Neural crest cell (in vitro differentiated cells): ENCODE data around the gene SCEL. TPM values are rescaled to one million over a fixed set of nuclear protein-coding genes. Genes with fewer than 3 reads are reported as not detected.

Source experiments
- DNase-seq: peaks from one replicate; pipeline ENCODE4 v3.0.0; 2021; ENCODE audit warnings: low read depth, mixed read lengths, low spot score
- H3K27ac Mint-ChIP-seq: one replicate; pipeline ENCODE4 v1.8.0; 2021; ENCODE audit warnings: mild to moderate bottlenecking, mixed read lengths; ENCODE audit not compliant: unreplicated experiment
- H3K27me3 Mint-ChIP-seq: 2 replicates; pipeline ENCODE4 v1.8.0; 2021; ENCODE audit warnings: low read depth, mild to moderate bottlenecking, mixed read lengths
- H3K36me3 Mint-ChIP-seq: 2 replicates; pipeline ENCODE4 v1.8.0; 2021; ENCODE audit warnings: low read depth, mild to moderate bottlenecking, mixed read lengths
- H3K4me1 Mint-ChIP-seq: 2 replicates; pipeline ENCODE4 v1.8.0; 2021; ENCODE audit warnings: mixed read lengths
- H3K4me3 Mint-ChIP-seq: one replicate; pipeline ENCODE4 v1.8.0; 2021; ENCODE audit warnings: mild to moderate bottlenecking, mixed read lengths
- H3K9me3 Mint-ChIP-seq: 2 replicates; pipeline ENCODE4 v1.8.0; 2021; ENCODE audit warnings: mixed read lengths
- total RNA-seq: library from RNA; stranded (reverse); gene quantifications from 2 replicates; pipeline ENCODE4 v1.2.1, GENCODE V29; 2021
- TF ChIP-seq, protein P1 (sequence below): fragments of 200-600 bp; sonication (generic); conservative IDR thresholded peaks from 2 replicates; pipeline ENCODE4 v1.5.0; 2021; ENCODE audit warnings: antibody characterized with exemption, mild to moderate bottlenecking

SCEL gene
- total RNA-seq, 1 donor from 2014 or later, result not detected

DNA sequence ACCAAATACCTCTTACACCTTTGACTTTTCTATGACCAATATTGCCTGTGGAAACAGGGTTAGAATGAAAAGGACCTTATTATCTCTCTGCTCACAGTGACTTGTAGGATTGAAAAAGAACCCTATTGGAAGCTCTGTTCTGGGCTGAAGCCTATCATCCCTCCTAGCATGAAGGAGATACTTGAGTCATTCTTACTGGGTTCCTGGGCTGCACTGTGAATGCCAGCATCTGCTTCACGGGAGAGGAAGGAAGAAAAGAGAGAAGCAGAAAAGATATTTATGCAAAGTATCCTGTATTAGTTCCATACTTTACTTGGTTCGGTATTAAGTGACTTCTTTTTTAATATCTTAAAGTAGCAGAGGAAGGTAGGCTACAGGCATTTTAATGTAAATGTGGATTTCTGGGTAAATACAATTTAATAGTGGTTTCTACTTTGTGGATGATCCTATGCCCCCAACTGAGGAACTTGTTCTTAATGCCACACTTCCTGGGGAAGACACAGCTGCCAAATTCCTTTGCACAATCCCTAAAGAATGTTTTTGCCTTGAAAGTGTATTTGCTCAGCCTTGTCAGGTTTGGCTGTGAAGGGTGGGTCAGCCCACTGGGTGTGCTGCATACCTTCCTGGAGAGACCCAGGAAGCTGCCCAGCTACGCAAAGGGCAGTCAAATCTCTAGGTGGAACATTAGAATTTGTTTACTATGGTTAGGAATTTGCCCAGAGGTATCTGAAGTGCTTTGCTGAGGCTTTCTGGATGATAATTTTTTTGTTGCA is 13.7 kb upstream of the SCEL start:
- Mint-ChIP-seq H3K4me3 (no peak overlapping the region), H3K27me3 (no peaks in the 10 kb centered on the region), H3K9me3 (peaks cover 4% of the 10 kb centered on the region), H3K4me1 (no peaks in the 10 kb centered on the region), H3K36me3 (no peaks in the 10 kb centered on the region), H3K27ac (no peak overlapping the region)
- DNase-seq, result no peak
- TF ChIP-seq, protein P1, sequence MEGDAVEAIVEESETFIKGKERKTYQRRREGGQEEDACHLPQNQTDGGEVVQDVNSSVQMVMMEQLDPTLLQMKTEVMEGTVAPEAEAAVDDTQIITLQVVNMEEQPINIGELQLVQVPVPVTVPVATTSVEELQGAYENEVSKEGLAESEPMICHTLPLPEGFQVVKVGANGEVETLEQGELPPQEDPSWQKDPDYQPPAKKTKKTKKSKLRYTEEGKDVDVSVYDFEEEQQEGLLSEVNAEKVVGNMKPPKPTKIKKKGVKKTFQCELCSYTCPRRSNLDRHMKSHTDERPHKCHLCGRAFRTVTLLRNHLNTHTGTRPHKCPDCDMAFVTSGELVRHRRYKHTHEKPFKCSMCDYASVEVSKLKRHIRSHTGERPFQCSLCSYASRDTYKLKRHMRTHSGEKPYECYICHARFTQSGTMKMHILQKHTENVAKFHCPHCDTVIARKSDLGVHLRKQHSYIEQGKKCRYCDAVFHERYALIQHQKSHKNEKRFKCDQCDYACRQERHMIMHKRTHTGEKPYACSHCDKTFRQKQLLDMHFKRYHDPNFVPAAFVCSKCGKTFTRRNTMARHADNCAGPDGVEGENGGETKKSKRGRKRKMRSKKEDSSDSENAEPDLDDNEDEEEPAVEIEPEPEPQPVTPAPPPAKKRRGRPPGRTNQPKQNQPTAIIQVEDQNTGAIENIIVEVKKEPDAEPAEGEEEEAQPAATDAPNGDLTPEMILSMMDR, result no peak

DNA sequence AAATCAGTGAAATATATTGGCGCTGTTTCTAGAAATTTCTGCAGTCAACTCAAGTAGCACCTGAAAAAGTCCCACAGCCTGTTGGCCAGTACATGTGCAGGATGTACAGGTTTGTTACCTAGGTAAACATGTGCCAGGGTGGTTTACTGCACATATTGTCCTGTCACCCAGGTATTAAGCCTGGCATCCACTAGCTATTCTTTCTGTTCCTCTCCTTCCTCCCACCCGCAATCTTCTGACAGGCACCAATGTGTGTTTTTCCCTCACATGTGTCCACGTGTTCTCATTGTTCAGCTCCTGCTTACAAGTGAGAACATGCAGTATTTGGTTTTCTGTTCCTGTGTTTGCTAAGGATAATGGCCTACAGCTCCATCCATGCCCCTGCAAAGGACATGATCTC is 13.1 kb upstream of the SCEL start:
- no peak for DNase-seq
- Mint-ChIP-seq H3K27ac (no peak overlapping the region), H3K4me1 (no peaks in the 10 kb centered on the region), H3K9me3 (peaks cover 4% of the 10 kb centered on the region), H3K36me3 (no peaks in the 10 kb centered on the region), H3K4me3 (no peak overlapping the region), H3K27me3 (no peaks in the 10 kb centered on the region)
- TF ChIP-seq, protein P1, result no peak

DNA sequence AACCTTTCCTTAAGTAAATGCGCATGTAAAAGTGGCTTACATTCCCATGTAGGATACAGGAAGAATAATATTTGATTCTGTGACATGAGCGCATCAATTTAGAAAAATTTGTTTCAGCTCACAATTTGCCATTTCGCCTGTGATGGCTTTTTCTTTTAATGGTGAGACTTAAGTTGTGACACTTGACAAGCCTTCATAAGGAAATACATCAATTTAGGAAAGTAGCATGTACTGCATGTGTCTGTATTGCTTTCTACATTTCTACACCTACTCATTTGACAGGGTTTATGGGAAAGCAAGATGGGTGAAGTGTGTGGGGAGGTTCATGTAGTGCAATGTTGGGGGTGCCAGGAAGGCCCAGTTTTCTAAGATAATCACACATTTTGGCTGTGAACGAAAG is 12.1 kb upstream of the SCEL start:
- Mint-ChIP-seq H3K27ac (no peak overlapping the region), H3K36me3 (no peaks in the 10 kb centered on the region), H3K9me3 (peaks cover 4% of the 10 kb centered on the region), H3K4me3 (no peak overlapping the region), H3K27me3 (no peaks in the 10 kb centered on the region), H3K4me1 (no peaks in the 10 kb centered on the region)
- TF ChIP-seq, protein P1, result no peak
- no peak for DNase-seq

DNA sequence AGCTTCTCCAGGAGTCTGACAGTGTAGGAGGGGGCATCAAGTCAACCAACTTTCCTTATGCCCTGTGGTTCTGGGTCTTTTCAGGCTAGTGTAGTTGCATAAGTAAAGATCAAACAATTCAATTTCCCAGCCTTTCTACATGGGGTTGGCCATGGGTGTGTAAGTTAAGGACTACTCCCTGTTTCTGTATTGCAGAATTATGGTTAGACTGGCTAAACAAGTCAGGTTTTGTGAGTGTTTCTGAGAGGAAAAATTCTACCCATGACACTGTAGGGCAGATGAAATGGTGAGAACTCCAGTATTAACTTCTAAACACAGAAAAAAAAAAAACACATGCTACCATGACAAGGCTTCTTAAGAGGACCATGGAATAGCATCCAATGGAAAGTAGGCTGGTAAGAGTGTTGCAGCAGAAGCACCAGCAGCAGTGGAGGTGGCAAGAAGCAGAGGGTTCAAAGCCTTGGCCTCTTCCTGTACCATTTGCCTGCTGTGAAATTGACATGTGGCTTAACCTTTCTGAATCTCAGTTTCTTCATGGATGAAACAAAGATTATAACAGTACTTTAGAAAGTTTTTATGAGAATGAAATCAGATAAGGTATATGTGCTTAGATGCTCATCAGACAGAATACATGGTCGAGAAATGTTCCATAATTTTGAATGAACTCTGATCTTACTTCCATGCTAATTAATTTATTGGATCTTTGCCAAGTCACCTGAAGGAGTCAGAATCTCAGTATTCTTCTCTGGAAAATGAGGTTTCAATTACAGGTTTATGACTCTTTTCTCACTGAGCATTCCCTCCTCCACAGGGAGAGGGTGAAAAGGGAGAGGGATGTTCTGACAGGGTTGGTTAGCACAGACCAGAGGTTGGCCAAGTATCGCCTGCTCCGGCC is 11.4 kb upstream of the SCEL start:
- no peak overlapping the region for H3K27ac Mint-ChIP-seq
- H3K4me1 Mint-ChIP-seq, result no peaks in the 10 kb centered on the region
- peaks cover 4% of the 10 kb centered on the region for H3K9me3 Mint-ChIP-seq
- TF ChIP-seq, protein P1, result no peak
- H3K27me3 Mint-ChIP-seq, result no peaks in the 10 kb centered on the region
- H3K36me3 Mint-ChIP-seq, result no peaks in the 10 kb centered on the region
- no peak overlapping the region for H3K4me3 Mint-ChIP-seq
- DNase-seq, result no peak

DNA sequence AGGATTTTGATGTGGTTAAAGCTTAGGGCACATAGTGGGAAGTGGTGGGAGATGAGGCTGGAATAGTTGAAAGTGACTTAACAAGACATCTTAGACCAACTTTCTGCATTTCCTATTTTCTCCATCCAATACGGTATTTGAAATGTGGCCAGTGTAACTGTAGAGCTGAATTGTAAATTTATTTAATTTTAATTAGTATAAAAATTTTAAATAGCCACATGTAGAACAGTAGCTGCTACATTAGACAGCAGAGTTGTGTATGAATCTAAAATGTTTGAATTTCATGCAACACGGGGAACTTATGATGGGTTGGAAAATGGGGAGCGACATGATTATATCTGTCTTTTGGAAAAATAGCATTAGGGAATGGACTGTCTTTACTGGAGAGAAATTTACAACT is 7.1 kb upstream of the SCEL start:
- no peak overlapping the region for H3K4me3 Mint-ChIP-seq
- H3K36me3 Mint-ChIP-seq, result no peaks in the 10 kb centered on the region
- H3K27me3 Mint-ChIP-seq, result no peaks in the 10 kb centered on the region
- H3K27ac Mint-ChIP-seq, result no peak overlapping the region
- TF ChIP-seq, protein P1, result no peak
- H3K9me3 Mint-ChIP-seq, result no peaks in the 10 kb centered on the region
- DNase-seq, result no peak
- H3K4me1 Mint-ChIP-seq, result no peaks in the 10 kb centered on the region
